ENCODE measurements around the gene GALNS.

- TF ChIP-seq, protein P1, sequence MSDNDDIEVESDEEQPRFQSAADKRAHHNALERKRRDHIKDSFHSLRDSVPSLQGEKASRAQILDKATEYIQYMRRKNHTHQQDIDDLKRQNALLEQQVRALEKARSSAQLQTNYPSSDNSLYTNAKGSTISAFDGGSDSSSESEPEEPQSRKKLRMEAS (IDR thresholded peaks at IDR 0.05), result no peak
- TF ChIP-seq EGR1 (IDR thresholded peaks at IDR 0.05) (no peak), EP300 (IDR thresholded peaks at IDR 0.05; ENCODE audit: borderline replicate concordance) (no peak), CREB1 (IDR thresholded peaks at IDR 0.05; ENCODE audit: low read depth) (no peak), CEBPB (IDR thresholded peaks at IDR 0.05) (no peak), TAF1 (IDR thresholded peaks at IDR 0.05; ENCODE audit: low read depth) (no peak), YY1 (IDR thresholded peaks at IDR 0.05; ENCODE audit: low read depth) (no peak), RAD21 (IDR thresholded peaks at IDR 0.05; ENCODE audit: low read depth) (no peak), NFIC (IDR thresholded peaks at IDR 0.05) (no peak), TEAD4 (IDR thresholded peaks at IDR 0.05) (no peak), ZBTB7A (IDR thresholded peaks at IDR 0.05; ENCODE audit: low read depth) (no peak)
- TF ChIP-seq, protein P2, sequence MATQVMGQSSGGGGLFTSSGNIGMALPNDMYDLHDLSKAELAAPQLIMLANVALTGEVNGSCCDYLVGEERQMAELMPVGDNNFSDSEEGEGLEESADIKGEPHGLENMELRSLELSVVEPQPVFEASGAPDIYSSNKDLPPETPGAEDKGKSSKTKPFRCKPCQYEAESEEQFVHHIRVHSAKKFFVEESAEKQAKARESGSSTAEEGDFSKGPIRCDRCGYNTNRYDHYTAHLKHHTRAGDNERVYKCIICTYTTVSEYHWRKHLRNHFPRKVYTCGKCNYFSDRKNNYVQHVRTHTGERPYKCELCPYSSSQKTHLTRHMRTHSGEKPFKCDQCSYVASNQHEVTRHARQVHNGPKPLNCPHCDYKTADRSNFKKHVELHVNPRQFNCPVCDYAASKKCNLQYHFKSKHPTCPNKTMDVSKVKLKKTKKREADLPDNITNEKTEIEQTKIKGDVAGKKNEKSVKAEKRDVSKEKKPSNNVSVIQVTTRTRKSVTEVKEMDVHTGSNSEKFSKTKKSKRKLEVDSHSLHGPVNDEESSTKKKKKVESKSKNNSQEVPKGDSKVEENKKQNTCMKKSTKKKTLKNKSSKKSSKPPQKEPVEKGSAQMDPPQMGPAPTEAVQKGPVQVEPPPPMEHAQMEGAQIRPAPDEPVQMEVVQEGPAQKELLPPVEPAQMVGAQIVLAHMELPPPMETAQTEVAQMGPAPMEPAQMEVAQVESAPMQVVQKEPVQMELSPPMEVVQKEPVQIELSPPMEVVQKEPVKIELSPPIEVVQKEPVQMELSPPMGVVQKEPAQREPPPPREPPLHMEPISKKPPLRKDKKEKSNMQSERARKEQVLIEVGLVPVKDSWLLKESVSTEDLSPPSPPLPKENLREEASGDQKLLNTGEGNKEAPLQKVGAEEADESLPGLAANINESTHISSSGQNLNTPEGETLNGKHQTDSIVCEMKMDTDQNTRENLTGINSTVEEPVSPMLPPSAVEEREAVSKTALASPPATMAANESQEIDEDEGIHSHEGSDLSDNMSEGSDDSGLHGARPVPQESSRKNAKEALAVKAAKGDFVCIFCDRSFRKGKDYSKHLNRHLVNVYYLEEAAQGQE (IDR thresholded peaks at IDR 0.05; ENCODE audit: low read depth), result no peak
- TF ChIP-seq, protein P3, sequence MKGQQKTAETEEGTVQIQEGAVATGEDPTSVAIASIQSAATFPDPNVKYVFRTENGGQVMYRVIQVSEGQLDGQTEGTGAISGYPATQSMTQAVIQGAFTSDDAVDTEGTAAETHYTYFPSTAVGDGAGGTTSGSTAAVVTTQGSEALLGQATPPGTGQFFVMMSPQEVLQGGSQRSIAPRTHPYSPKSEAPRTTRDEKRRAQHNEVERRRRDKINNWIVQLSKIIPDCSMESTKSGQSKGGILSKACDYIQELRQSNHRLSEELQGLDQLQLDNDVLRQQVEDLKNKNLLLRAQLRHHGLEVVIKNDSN (IDR thresholded peaks at IDR 0.05), result no peak
Observed at GRCh38 chr16:88884569-88885271, 28.0 kb upstream of the GALNS start.
